Cardiac fibroblast (primary cell): ENCODE data around the gene DDIT4.
"Not testable (repeated sequence)": the region's sequence is repeated elsewhere in the genome, so short reads cannot be mapped to it uniquely, and the experiment has no call there.

Source experiments
- DNase-seq, 2 donors: peaks; one replicate each; pipeline versions ENCODE4 v3.0.0 to v3.0.0-alpha.2; 2010; ENCODE audit warnings: low read depth in 2 of 2
- H3K4me3 ChIP-seq, 2 donors: replicated peaks in 1 of 2; 1 replicate in 1 of 2; 2 replicates in 1 of 2; pipeline ENCODE4 v1.5.1; 2011; ENCODE audit warnings: low read depth in 2 of 2, low read length in 2 of 2, mild to moderate bottlenecking in 2 of 2, moderate library complexity in 1 of 2
- TF ChIP-seq, protein P1 (sequence below): IDR thresholded peaks from one replicate; pipeline ENCODE4 v1.5.1; 2011; ENCODE audit warnings: low read depth, mild to moderate bottlenecking, low read length, inconsistent platforms

The DDIT4 gene

DNA sequence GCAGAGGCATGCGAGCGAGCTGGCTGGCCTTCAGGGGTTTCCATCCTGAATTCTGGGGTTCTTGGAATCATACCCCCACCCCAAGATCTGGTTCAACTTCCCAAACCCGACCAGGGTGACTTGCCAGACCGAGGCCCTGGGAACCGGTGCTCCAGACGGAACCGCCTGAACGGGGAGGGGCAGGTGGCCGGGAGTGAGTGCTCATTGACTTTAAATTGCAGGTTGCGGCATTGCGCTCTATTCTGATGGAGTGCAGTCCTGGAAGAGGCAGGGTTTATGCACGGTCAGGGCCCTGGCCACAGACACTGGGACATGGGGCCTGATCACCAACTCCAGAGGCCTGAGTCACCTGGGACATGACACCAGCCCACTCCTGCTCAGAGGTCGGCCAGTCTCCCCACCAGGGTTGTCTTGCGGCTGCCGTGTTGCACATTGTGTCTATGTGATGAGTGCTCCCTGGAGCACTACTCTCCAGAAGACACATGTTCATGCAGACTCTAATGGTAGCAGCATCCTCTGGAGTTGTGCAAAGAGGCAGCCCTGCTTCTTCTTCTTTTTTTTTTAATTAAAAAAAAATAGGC, 5.8 kb upstream of the DDIT4 start:
- TF ChIP-seq, protein P1, sequence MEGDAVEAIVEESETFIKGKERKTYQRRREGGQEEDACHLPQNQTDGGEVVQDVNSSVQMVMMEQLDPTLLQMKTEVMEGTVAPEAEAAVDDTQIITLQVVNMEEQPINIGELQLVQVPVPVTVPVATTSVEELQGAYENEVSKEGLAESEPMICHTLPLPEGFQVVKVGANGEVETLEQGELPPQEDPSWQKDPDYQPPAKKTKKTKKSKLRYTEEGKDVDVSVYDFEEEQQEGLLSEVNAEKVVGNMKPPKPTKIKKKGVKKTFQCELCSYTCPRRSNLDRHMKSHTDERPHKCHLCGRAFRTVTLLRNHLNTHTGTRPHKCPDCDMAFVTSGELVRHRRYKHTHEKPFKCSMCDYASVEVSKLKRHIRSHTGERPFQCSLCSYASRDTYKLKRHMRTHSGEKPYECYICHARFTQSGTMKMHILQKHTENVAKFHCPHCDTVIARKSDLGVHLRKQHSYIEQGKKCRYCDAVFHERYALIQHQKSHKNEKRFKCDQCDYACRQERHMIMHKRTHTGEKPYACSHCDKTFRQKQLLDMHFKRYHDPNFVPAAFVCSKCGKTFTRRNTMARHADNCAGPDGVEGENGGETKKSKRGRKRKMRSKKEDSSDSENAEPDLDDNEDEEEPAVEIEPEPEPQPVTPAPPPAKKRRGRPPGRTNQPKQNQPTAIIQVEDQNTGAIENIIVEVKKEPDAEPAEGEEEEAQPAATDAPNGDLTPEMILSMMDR, result no peak
- no peak overlapping the region for H3K4me3 ChIP-seq
- no peak for DNase-seq

DNA sequence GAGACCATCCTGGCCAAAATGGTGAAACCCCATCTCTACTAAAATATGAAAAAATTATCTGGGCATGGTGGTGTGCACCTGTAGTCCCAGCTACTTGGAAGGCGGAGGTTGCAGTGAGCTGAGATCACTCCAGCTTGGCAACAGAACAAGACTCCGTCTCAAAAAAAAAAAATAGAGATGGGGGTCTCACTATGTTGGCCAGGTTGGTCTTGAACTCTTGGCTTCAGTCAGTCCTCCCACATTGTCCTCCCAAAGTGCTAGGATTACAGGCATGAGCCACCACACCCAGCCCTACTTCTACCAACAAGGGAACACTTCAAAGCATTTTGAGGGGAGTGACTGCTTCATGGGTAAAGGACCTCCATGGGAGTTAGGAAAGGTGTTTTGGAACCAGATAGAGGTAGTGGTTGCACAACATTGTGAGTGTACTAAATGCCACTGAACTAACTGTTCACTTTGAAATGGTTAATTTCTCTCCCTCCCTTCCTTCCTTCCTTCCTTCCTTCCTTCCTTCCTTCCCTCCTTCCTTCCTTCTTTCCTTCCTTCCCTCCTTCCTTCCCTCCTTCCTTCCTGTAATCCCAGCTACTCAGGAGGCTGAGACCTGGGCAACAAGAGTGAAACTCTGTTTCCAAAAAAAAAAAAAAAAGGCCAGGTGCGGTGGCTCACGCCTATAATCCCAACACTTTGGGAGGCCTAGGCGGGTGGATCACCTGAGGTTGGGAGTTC, 5.1 kb upstream of the DDIT4 start:
- DNase-seq, H3K4me3 ChIP-seq: not testable (repeated sequence)

DNA sequence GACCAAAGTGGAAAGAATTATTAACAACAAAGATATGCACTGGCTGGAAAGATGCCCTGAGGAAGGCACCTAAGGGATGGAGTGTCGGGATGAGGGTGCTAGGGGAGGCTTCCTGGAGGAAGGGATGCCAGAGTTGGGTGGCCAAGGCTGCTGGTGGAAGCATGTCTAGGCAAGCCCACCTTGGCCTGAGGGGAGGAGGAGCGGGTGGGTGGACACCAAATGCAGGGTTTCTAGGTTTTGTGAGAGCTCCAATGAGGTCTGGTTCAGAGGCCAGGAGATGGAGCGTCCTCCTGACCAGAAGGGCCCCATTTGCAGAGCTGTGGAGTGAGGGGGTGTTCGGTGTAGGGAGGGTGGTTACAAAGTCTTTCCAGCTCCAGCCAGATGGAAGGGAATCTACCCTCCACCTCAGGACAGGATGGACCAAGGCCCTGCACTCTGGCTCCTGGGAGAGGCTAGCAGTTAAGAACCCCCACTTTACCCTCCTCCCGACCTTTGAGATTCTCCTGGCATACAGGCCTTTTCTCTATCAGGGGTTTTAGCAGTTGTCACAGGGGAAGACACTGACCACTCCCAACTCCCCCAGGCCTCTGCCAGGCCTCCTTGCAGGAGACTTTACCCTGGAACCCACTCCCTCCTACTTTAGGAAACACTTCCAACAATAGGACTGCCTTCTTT, 3.0 kb upstream of the DDIT4 start:
- H3K4me3 ChIP-seq, result no peak overlapping the region
- TF ChIP-seq, protein P1, result no peak
- no peak for DNase-seq

GRCh38 chr10:72272689-72273409, 875 bp upstream of the DDIT4 start:
- DNase-seq, result peak; percentile 97 to 98
- TF ChIP-seq, protein P1, result no peak

DNA sequence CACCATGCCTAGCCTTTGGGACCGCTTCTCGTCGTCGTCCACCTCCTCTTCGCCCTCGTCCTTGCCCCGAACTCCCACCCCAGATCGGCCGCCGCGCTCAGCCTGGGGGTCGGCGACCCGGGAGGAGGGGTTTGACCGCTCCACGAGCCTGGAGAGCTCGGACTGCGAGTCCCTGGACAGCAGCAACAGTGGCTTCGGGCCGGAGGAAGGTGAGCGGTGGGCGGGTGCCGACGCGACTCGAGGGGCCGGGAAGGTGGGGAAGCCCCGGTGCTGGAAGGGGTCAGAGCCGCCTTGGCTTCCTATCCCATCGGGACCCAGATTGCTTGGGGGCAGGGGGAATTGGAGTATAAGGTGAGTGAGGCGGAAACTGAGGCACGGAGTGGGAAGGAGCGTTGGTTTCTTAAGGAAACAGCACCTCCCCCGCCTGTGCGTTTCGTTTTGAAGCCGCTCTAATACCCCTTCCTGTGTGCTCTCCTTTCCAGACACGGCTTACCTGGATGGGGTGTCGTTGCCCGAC, 547 bp downstream of the DDIT4 start:
- TF ChIP-seq, protein P1, result no peak
- DNase-seq, result peak in 1 of 2 donors; percentile 59
- peak overlapping the region; percentile 90 to 91 for H3K4me3 ChIP-seq

More at GRCh38 chr10:72272689-72273409, 875 bp upstream of the DDIT4 start:
- H3K4me3 ChIP-seq, result peak overlapping the region; percentile 60 to 90

GRCh38 chr10:72274730-72275350, 1.1 kb downstream of the DDIT4 start:
- peak; percentile 70 to 84 for DNase-seq
- peak overlapping the region; percentile 90 to 91 for H3K4me3 ChIP-seq
- TF ChIP-seq, protein P1, result peak; percentile 74
